Measurements from ENCODE around the gene CCDC178. TPM values are rescaled to one million over a fixed set of nuclear protein-coding genes. Genes with fewer than 3 reads are reported as not detected.

CCDC178 gene
- total RNA-seq, 1 experiment from 2014 or later: not detected

DNA sequence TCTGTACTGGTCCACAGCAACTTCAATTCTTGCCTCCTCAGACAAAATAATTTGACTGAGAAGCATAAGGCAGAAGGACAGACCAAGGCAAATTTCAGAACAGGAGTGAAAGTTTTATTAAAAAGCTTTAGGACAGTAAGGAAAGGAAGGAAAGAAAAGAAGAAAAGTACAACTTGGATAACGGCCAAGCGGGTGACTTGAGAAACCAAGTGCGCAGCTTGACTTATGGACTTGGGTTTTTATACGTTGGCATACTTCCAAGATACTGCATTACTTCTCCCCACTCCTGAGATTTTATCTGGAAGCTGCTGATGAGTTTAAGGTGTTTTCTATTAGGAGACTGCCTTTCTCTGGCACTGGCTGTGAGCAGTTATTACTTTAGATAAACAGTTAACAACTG, 64.7 kb downstream of the CCDC178 start:
- Histone ChIP-seq H3K4me3 (replicated peaks in 1 of 2; ENCODE audit: low read depth in 1 of 2, low read length in 2 of 2) (no peak overlapping the region), H2AFZ (ENCODE audit: low read depth, low read length, poor library complexity, severe bottlenecking) (no peak overlapping the region), H3K79me2 (ENCODE audit: insufficient read depth, low read length) (no peaks in the 10 kb centered on the region), H3K36me3 (ENCODE audit: control insufficient read depth in 1 of 2, insufficient read depth in 2 of 2, low read length in 2 of 2) (no peaks in the 10 kb centered on the region), H3K9me3 (ENCODE audit: control insufficient read depth in 1 of 2, insufficient read depth in 1 of 2, low read depth in 1 of 2, low read length in 2 of 2) (peaks cover 5 to 29% of the 10 kb centered on the region in 2 experiments; a peak in 2 of 4 replicates), H3K9ac (ENCODE audit: low read length) (no peak overlapping the region), H3K4me1 (ENCODE audit: control insufficient read depth in 1 of 2, insufficient read depth in 2 of 2, low read length in 2 of 2) (no peaks in the 10 kb centered on the region), H3K9me2 (ENCODE audit: insufficient read depth) (no peaks in the 10 kb centered on the region), H3K27me3 (ENCODE audit: insufficient read depth, low read length) (no peaks in the 10 kb centered on the region), H4K20me1 (ENCODE audit: insufficient read depth) (no peaks in the 10 kb centered on the region), H3K4me2 (ENCODE audit: low read length) (no peak overlapping the region), H3K27ac (ENCODE audit: low read depth, low read length) (no peak overlapping the region)
- no peak for TF ChIP-seq ZNF274 (IDR thresholded peaks at IDR 0.05; ENCODE audit: low read depth, low read length)
- TF ChIP-seq, protein P1, sequence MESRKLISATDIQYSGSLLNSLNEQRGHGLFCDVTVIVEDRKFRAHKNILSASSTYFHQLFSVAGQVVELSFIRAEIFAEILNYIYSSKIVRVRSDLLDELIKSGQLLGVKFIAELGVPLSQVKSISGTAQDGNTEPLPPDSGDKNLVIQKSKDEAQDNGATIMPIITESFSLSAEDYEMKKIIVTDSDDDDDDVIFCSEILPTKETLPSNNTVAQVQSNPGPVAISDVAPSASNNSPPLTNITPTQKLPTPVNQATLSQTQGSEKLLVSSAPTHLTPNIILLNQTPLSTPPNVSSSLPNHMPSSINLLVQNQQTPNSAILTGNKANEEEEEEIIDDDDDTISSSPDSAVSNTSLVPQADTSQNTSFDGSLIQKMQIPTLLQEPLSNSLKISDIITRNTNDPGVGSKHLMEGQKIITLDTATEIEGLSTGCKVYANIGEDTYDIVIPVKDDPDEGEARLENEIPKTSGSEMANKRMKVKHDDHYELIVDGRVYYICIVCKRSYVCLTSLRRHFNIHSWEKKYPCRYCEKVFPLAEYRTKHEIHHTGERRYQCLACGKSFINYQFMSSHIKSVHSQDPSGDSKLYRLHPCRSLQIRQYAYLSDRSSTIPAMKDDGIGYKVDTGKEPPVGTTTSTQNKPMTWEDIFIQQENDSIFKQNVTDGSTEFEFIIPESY (IDR thresholded peaks at IDR 0.05; ENCODE audit: extremely low read depth, insufficient replicate concordance, low read length): no peak
- TF ChIP-seq EZH2phosphoT487 (IDR thresholded peaks at IDR 0.05; ENCODE audit: borderline replicate concordance): no peak
- intact Hi-C loops (cut with micrococcal nuclease): no loop called here
- BruUV-seq (replicated peaks): no TSS peak
- no peak for ATAC-seq
- CTCF ChIA-PET: no interaction called here
- RAD21 ChIA-PET (ENCODE audit: low non-redundant PET in 1 of 2, low total read pairs in 2 of 2, uncharacterized antibody in 2 of 2, unreplicated experiment in 2 of 2): no interaction called here
- POLR2A ChIA-PET: no interaction called here
- no peak for DNase-seq (ENCODE audit: low read depth, low spot score)

DNA sequence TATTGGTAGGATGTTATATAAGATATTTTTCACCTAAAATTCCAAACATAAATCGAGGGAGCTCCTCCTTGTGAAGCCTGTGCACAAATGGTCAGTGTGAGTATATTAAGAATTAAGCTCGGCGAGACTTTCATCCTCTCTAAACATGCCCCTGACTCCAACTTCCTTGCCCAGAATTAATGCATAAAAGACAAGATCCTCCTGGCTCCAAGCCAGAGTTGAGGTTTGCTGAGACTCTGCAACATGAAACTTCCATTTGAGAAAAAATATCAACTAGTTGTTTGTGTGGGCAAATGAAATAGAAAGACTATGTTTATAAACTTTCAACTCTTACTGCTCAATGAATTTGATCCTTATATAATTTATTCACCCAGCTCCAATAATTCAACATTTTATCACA, 68.1 kb downstream of the CCDC178 start:
- RAD21 ChIA-PET (ENCODE audit: low non-redundant PET in 1 of 2, low total read pairs in 2 of 2, uncharacterized antibody in 2 of 2, unreplicated experiment in 2 of 2): no interaction called here
- H3K4me1 ChIP-seq (ENCODE audit: control insufficient read depth in 1 of 2, insufficient read depth in 2 of 2, low read length in 2 of 2): no peaks in the 10 kb centered on the region
- BruUV-seq (replicated peaks): no TSS peak

More for the DNA sequence above, 68.1 kb downstream of the CCDC178 start:
- intact Hi-C loops (cut with micrococcal nuclease): no loop called here
- Histone ChIP-seq H3K9me2 (ENCODE audit: insufficient read depth) (no peaks in the 10 kb centered on the region), H3K9ac (ENCODE audit: low read length) (no peak overlapping the region), H3K9me3 (ENCODE audit: control insufficient read depth in 1 of 2, insufficient read depth in 1 of 2, low read depth in 1 of 2, low read length in 2 of 2) (peaks cover 0 to 26% of the 10 kb centered on the region in 2 experiments; a peak in 3 of 4 replicates), H3K79me2 (ENCODE audit: insufficient read depth, low read length) (no peaks in the 10 kb centered on the region), H3K27ac (ENCODE audit: low read depth, low read length) (no peak overlapping the region), H3K4me3 (replicated peaks in 1 of 2; ENCODE audit: low read depth in 1 of 2, low read length in 2 of 2) (no peak overlapping the region), H3K36me3 (ENCODE audit: control insufficient read depth in 1 of 2, insufficient read depth in 2 of 2, low read length in 2 of 2) (no peaks in the 10 kb centered on the region), H3K4me2 (ENCODE audit: low read length) (no peak overlapping the region), H4K20me1 (ENCODE audit: insufficient read depth) (no peaks in the 10 kb centered on the region), H2AFZ (ENCODE audit: low read depth, low read length, poor library complexity, severe bottlenecking) (no peak overlapping the region), H3K27me3 (ENCODE audit: insufficient read depth, low read length) (no peaks in the 10 kb centered on the region)
- ChIA-PET POLR2A (no interaction called here), CTCF (no interaction called here)
- TF ChIP-seq SRF (IDR thresholded peaks at IDR 0.05; ENCODE audit: low read depth): no peak
- TF ChIP-seq FOSL1 (IDR thresholded peaks at IDR 0.05; ENCODE audit: low read depth): no peak
- no peak for TF ChIP-seq JUND (IDR thresholded peaks at IDR 0.05)
- DNase-seq (ENCODE audit: low read depth, low spot score) (no peak), ATAC-seq (no peak)

All from HCT116 (cell line).